Jurkat, Clone E6-1 (cell line): ENCODE data around the gene MRPL44.
"Not testable (repeated sequence)": the region's sequence is repeated elsewhere in the genome, so short reads cannot be mapped to it uniquely, and the experiment has no call there.

Experiments
- DNase-seq: peaks from one replicate; pipeline ENCODE4 v3.0.0-alpha.2; 2011; ENCODE audit warnings: low read depth, low spot score
- H3K4me3 ChIP-seq: 2 replicates; pipeline ENCODE4 v1.5.1; 2011; ENCODE audit warnings: mild to moderate bottlenecking, low read length, control low read depth, moderate library complexity

The MRPL44 gene

DNA sequence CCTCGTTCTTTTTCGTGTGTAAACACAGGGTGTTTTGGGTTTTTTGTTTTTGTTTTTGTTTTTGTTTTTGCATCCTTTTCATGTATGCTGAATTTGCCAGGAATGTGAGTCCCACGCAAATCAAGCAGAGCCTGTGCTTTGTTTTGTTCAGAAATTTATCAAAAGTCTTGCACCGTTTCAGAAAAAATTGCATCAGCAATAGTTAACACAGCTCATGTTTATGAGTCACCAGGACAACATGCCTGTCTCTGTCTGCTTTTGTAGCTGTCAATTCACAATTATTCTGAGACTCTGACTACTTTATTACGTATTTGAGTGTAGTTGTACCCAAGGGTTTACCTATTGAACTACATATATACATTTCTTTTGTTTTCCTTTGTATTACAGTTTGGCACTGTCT is 38.3 kb downstream of the MRPL44 start:
- no peak for DNase-seq
- no peak overlapping the region for H3K4me3 ChIP-seq

DNA sequence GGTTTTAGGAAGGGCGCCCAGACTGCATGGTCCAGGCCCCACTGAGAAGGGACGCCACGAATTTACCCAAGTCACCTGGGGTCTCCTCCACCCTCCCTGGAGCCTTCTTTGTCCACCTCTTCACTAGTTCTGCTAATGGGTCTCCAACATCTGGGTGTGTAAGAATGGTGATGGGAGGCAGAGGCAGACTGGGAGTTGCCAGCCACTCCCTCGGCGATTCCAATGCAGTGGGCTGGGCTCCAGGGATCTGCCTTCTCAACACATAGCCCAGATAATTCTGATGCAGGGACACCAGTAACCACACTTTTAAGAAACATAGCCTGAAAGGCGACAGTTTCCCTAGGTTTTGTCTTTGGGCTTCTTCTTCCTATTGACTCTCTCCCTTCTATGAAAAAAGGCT is 39.1 kb downstream of the MRPL44 start:
- DNase-seq: no peak
- no peak overlapping the region for H3K4me3 ChIP-seq

GRCh38 chr2:223997938-223998337 is 40.7 kb downstream of the MRPL44 start:
- H3K4me3 ChIP-seq: no peak overlapping the region
- no peak for DNase-seq

GRCh38 chr2:223998948-223999347 is 41.7 kb downstream of the MRPL44 start:
- no peak for DNase-seq
- no peak overlapping the region for H3K4me3 ChIP-seq

- DNase-seq: no peak
These were observed 42.6 kb downstream of the MRPL44 start for GRCh38 chr2:223999862-224000261.

GRCh38 chr2:224000662-224001061 is 43.4 kb downstream of the MRPL44 start:
- H3K4me3 ChIP-seq, DNase-seq: not testable (repeated sequence)

More at GRCh38 chr2:223999862-224000261, 42.6 kb downstream of the MRPL44 start:
- H3K4me3 ChIP-seq: no peak overlapping the region

DNA sequence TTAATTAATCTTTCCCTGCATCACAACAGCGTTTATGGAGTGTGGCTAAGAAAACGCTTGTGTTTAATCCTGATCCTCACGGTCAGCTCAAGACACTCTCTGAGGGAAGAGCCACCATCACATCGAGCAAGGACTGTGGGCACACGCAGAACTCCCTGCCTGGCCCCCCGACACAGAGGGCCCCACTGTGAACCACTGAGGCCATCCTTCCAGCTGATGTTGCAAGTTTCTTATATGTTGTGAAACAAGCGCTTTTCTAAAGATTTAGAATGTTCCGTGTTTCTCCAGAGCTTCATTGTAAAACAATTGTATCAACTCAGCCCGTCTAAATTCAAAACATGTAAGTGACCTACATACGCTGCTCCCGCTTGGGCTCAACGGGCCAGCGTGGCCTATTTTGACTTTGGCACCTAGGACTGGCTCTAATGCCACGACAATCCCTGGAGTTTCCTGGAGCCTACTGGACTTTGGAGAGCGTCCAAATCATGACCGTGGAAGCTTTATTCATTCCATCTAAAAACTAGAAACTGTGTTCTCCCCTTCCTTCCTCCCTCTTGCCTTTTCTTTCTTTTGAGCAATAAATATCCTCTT is 46.9 kb downstream of the MRPL44 start:
- no peak overlapping the region for H3K4me3 ChIP-seq
- no peak for DNase-seq

- DNase-seq: no peak
- no peak overlapping the region for H3K4me3 ChIP-seq
These were observed 51.5 kb downstream of the MRPL44 start for GRCh38 chr2:224008702-224009261.

DNA sequence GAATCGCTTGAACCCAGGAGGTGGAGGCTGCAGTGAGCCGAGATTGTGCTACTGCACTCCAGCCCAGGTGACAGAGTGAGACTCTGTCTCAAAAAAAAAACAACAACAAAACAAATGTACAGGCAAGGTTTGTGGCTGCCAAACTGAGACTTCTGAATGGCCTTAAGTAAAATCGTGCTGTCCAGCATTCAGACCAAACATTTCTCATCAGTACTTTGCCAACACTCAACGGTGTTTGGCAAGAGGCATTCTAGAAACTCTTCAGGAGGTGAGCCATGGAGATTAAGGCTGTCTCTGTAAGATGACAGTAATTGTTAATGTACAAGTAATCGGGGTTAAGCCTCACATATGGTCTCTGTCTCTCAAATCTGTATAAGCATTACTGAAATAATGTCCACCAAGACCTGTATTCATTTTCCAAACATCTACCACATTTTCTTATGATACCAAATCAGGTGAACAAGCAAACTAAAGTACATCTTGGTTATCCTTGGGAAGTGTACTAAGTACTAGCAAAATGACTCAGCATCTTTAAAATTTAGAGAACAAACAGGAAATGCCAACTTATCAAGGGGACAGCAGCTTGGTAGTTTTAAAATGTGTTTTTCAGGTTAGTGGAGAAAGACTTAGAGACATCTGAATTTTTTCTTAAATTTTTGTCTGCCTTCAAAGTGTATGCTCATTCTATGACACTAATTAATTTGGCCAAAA is 52.5 kb downstream of the MRPL44 start:
- DNase-seq: no peak
- no peak overlapping the region for H3K4me3 ChIP-seq

DNA sequence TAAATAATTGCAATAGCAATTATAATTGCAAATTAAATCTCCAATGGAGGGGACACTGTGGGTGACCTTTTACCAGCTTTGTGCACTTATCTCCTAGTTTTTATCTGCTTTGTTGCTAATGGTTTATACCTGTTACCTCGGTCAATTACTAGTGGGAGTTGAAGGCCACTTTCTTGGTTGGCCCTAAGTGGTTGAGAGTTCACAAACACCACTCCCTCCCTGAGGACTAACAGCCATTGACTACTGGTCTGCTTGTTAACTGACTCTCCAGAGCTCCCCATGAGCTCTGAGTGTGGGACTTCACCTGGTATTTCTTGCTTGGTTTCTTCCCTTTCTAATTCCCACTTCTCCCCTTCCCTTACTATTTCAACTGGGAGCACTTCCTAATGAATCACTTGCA is 54.6 kb downstream of the MRPL44 start:
- no peak for DNase-seq
- no peak overlapping the region for H3K4me3 ChIP-seq

DNA sequence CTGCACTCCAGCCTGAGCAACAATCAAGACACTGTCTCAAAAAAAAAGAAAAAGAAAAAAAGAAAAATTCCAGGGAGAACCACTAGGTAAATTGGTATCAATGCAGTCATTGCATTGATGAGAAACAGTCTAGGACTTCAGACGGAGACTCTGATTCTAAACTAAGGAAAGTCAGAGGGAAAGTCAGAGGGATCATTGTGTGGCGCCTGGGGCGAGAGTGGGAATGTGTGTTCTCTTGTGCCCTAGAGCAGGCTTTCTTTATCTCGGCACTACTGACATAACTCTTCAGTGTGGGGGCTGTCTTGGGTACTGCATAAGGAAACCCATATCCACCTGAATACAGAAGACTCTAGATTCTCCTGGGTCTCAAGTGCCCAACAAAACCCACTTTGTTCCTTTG is 57.1 kb downstream of the MRPL44 start:
- DNase-seq: no peak
- H3K4me3 ChIP-seq: no peak overlapping the region

DNA sequence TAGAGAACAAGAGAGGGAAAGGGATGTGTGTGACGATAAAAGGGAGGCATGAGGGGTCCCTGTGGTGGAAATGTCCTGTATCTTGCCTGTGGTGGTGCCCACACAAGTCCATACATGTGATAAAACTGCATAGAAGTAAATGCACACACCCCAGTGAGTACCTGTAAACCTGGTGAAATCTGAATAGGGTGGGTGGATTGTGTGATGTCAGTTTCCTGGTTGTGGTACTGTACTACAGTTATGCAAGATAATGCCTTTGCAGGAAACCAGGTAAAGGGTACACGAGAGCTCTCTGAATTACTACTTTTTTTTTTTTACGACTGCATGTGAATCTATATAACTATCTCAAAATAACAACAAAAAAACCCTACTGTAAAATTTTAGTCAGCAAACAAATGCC is 59.7 kb downstream of the MRPL44 start:
- DNase-seq: no peak
- H3K4me3 ChIP-seq: no peak overlapping the region
